Nephron (organoid): ENCODE measurements around the gene ZNF329.

Experiments used
- H3K27ac Mint-ChIP-seq, 3 experiments: 2 replicates each; pipeline ENCODE4 v1.8.0; 2020; ENCODE audit warnings: mixed read lengths in 3 of 3, mild to moderate bottlenecking in 2 of 3, moderate library complexity in 1 of 3
- H3K27me3 Mint-ChIP-seq: 2 replicates; pipeline ENCODE4 v1.8.0; 2021; ENCODE audit warnings: low read depth, mild to moderate bottlenecking, moderate library complexity, mixed read lengths
- H3K36me3 Mint-ChIP-seq: 2 replicates; pipeline ENCODE4 v1.8.0; 2020; ENCODE audit warnings: low read depth, mixed read lengths
- H3K4me1 Mint-ChIP-seq: 2 replicates; pipeline ENCODE4 v1.8.0; 2020; ENCODE audit warnings: mixed read lengths
- H3K4me3 Mint-ChIP-seq, 3 experiments: 2 replicates each; pipeline ENCODE4 v1.8.0; 2020; ENCODE audit warnings: mild to moderate bottlenecking in 3 of 3, mixed read lengths in 3 of 3, moderate library complexity in 2 of 3
- H3K9me3 Mint-ChIP-seq: 2 replicates; pipeline ENCODE4 v1.8.0; 2020; ENCODE audit warnings: mixed read lengths
- TF ChIP-seq, protein P1 (sequence below), 3 experiments: fragments of 200-600 bp; sonication (generic); IDR thresholded peaks; one replicate each; pipeline ENCODE4 v1.5.0; 2021; ENCODE audit warnings: antibody characterized with exemption in 3 of 3; ENCODE audit not compliant: unreplicated experiment in 3 of 3

The ZNF329 gene

DNA sequence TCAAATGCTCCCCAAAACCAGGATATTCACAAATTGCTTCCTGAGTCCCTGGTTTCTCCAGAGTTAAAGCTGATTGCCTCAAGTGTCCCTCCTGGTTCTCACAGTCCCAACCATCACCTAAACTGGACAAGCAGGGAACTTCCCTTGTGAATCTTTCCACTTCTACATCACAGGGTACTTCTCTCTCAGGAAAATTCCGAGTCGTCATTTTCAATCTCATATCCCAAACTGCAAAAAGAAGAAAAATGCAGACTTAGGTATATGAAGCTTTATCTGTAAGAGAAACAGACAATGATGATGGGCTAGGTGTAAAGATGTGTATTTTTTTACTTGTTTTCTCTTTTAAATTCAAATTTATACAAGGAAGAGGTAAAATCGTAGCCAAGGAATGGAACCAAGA, 21.3 kb downstream of the ZNF329 start:
- no peak overlapping the region for H3K27ac Mint-ChIP-seq
- H3K4me1 Mint-ChIP-seq = no peaks in the 10 kb centered on the region
- TF ChIP-seq, protein P1, sequence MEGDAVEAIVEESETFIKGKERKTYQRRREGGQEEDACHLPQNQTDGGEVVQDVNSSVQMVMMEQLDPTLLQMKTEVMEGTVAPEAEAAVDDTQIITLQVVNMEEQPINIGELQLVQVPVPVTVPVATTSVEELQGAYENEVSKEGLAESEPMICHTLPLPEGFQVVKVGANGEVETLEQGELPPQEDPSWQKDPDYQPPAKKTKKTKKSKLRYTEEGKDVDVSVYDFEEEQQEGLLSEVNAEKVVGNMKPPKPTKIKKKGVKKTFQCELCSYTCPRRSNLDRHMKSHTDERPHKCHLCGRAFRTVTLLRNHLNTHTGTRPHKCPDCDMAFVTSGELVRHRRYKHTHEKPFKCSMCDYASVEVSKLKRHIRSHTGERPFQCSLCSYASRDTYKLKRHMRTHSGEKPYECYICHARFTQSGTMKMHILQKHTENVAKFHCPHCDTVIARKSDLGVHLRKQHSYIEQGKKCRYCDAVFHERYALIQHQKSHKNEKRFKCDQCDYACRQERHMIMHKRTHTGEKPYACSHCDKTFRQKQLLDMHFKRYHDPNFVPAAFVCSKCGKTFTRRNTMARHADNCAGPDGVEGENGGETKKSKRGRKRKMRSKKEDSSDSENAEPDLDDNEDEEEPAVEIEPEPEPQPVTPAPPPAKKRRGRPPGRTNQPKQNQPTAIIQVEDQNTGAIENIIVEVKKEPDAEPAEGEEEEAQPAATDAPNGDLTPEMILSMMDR (IDR thresholded peaks at IDR 0.05; ENCODE audit: unreplicated experiment in 3 of 3) = no peak
- peaks cover 3% of the 10 kb centered on the region for H3K27me3 Mint-ChIP-seq
- peaks cover 87% of the 10 kb centered on the region for H3K9me3 Mint-ChIP-seq
- H3K36me3 Mint-ChIP-seq = peaks cover 98% of the 10 kb centered on the region
- H3K4me3 Mint-ChIP-seq = no peak overlapping the region

GRCh38 chr19:58128041-58128685, 22.4 kb downstream of the ZNF329 start:
- H3K27me3 Mint-ChIP-seq = peaks cover 3% of the 10 kb centered on the region
- H3K9me3 Mint-ChIP-seq = peaks cover 87% of the 10 kb centered on the region
- TF ChIP-seq, protein P1 (IDR thresholded peaks at IDR 0.05; ENCODE audit: unreplicated experiment in 3 of 3) = no peak
- H3K4me1 Mint-ChIP-seq = no peaks in the 10 kb centered on the region
- H3K27ac Mint-ChIP-seq = no peak overlapping the region
- H3K4me3 Mint-ChIP-seq = no peak overlapping the region
- peaks cover 94% of the 10 kb centered on the region for H3K36me3 Mint-ChIP-seq

DNA sequence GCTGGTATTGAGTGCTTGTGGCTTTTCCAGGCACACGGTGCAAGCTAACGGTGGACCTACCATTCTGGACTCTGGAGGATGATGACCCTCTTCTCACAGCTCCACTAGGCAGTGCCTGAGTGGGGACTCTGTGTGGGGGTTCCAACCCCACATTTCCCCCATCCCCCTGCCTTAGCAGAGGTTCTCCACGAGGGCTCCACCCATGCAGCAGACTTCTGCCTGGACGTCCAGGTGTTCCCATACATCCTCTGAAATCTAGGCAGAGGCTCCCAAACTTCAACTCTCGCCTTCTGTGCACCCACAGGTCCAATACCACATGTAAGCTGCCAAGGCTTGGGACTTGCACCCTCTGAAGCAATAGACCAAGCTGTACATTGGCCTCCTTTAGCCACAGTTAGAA, 27.2 kb downstream of the ZNF329 start:
- Mint-ChIP-seq H3K36me3 (peaks cover 70% of the 10 kb centered on the region), H3K27ac (no peak overlapping the region), H3K9me3 (peaks cover 89% of the 10 kb centered on the region), H3K4me1 (no peaks in the 10 kb centered on the region), H3K4me3 (no peak overlapping the region), H3K27me3 (peaks cover 3% of the 10 kb centered on the region)
- TF ChIP-seq, protein P1 (IDR thresholded peaks at IDR 0.05; ENCODE audit: unreplicated experiment in 3 of 3) = no peak

- Mint-ChIP-seq H3K27me3 (peaks cover 3% of the 10 kb centered on the region), H3K36me3 (peaks cover 37% of the 10 kb centered on the region), H3K4me3 (no peak overlapping the region), H3K27ac (no peak overlapping the region), H3K4me1 (no peaks in the 10 kb centered on the region), H3K9me3 (peaks cover 81% of the 10 kb centered on the region)
- TF ChIP-seq, protein P1 (IDR thresholded peaks at IDR 0.05; ENCODE audit: unreplicated experiment in 3 of 3) = no peak
Observed at GRCh38 chr19:58118979-58119733, 31.4 kb downstream of the ZNF329 start.

- Mint-ChIP-seq H3K36me3 (peaks cover 32% of the 10 kb centered on the region), H3K4me1 (no peaks in the 10 kb centered on the region), H3K4me3 (no peak overlapping the region), H3K27ac (no peak overlapping the region), H3K9me3 (peaks cover 77% of the 10 kb centered on the region), H3K27me3 (peaks cover 3% of the 10 kb centered on the region)
- TF ChIP-seq, protein P1 (IDR thresholded peaks at IDR 0.05; ENCODE audit: unreplicated experiment in 3 of 3) = no peak
Observed at GRCh38 chr19:58117841-58118575, 32.6 kb downstream of the ZNF329 start.
